Endodermal cell (in vitro differentiated cells): ENCODE results near the gene USP31. TPM values are rescaled to one million over a fixed set of nuclear protein-coding genes. Genes with fewer than 3 reads are reported as not detected.

Experiments
- DNase-seq: peaks from one replicate; pipeline ENCODE4 v3.0.0-alpha.2; 2017
- H3K27ac ChIP-seq: 2 replicates; pipeline ENCODE4 v1.5.1; 2013; ENCODE audit warnings: mild to moderate bottlenecking, low read depth, low read length, moderate library complexity
- H3K27me3 ChIP-seq: 2 replicates; pipeline ENCODE4 v1.6.1; 2013; ENCODE audit warnings: mild to moderate bottlenecking, low read length, moderate library complexity; ENCODE audit not compliant: insufficient read depth, control insufficient read depth, poor library complexity, severe bottlenecking
- H3K36me3 ChIP-seq: 2 replicates; pipeline ENCODE4 v1.7.0; 2013; ENCODE audit warnings: mild to moderate bottlenecking, low read length, moderate library complexity; ENCODE audit not compliant: control insufficient read depth, insufficient read depth
- H3K4me1 ChIP-seq: one replicate; pipeline ENCODE4 v1.7.0; 2013; ENCODE audit warnings: low read length; ENCODE audit not compliant: control insufficient read depth, insufficient read depth
- H3K4me3 ChIP-seq: 2 replicates; pipeline ENCODE4 v1.5.1; 2013; ENCODE audit warnings: mild to moderate bottlenecking, low read length, moderate library complexity
- H3K9ac ChIP-seq: 2 replicates; pipeline ENCODE4 v1.6.1; 2013; ENCODE audit warnings: mild to moderate bottlenecking, low read length, moderate library complexity; ENCODE audit not compliant: poor library complexity, severe bottlenecking; ENCODE audit errors: extremely low read depth
- H3K9me3 ChIP-seq: 2 replicates; pipeline ENCODE4 v1.6.1; 2013; ENCODE audit warnings: mild to moderate bottlenecking, low read length, moderate library complexity; ENCODE audit not compliant: control insufficient read depth
- H3K27ac Mint-ChIP-seq: 2 replicates; pipeline ENCODE4 v1.8.0; 2020; ENCODE audit warnings: mixed read lengths
- H3K27me3 Mint-ChIP-seq: 2 replicates; pipeline ENCODE4 v1.8.0; 2021; ENCODE audit warnings: mild to moderate bottlenecking, mixed read lengths; ENCODE audit not compliant: insufficient read depth
- H3K36me3 Mint-ChIP-seq: 2 replicates; pipeline ENCODE4 v1.8.0; 2020; ENCODE audit warnings: low read depth, mixed read lengths
- H3K4me1 Mint-ChIP-seq: 2 replicates; pipeline ENCODE4 v1.8.0; 2020; ENCODE audit warnings: mixed read lengths
- H3K4me3 Mint-ChIP-seq: 2 replicates; pipeline ENCODE4 v1.8.0; 2020; ENCODE audit warnings: mild to moderate bottlenecking, moderate library complexity, mixed read lengths
- H3K9me3 Mint-ChIP-seq: 2 replicates; pipeline ENCODE4 v1.8.0; 2020; ENCODE audit warnings: mild to moderate bottlenecking, mixed read lengths
- WGBS, 2 experiments: methylation state at CpG; one replicate each; pipeline versions ENCODE4 v1.1.5 to v1.1.7; 2013; ENCODE audit warnings: missing lambda C conversion rate in 2 of 2, mixed read lengths in 1 of 2; ENCODE audit not compliant: insufficient coverage in 1 of 2, insufficient read length in 1 of 2; 5-methylcytosine and 5-hydroxymethylcytosine counted together
- total RNA-seq, 2 donors: library from RNA; stranded (reverse); fragmentation: NEBNext Ultra II Directional in 1 of 2; extraction: Animal tissue kit (Norgen Biotek cat#: 25700) in 1 of 2; gene quantifications; 2 replicates in 1 of 2; 3 replicates in 1 of 2; pipeline ENCODE4 v1.2.1, GENCODE V29; 2021
- TF ChIP-seq, protein P1 (sequence below): fragments of 200-600 bp; sonication (generic); conservative IDR thresholded peaks from 2 replicates; pipeline ENCODE4 v1.5.0; 2021; ENCODE audit warnings: antibody characterized with exemption, mild to moderate bottlenecking

USP31 gene
- total RNA-seq, 2 donors from 2014 or later: 19.9 to 22.1 TPM

DNA sequence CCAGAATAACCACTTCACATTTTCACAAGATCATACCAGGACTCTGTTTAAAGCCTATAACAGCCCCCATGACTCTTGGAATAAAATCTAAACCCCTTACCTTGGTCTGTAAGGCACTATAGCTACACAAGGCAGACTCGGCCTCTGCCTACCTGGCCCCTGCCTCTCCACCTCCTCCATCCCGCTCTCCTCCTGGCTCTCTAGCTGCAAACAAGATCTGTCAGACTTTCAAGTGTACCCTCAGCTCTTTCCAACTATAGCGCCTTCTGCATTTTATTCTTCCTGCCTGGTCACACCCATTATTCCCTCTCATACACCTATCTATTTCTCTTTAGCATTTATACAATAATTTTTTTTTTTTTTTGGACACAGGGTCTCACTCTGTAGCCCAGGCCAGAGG, 8.2 kb downstream of the USP31 start:
- Histone ChIP-seq H3K4me3 (no peak overlapping the region), H3K27me3 (no peaks in the 10 kb centered on the region), H3K27ac (no peak overlapping the region), H3K4me1 (peaks cover 17% of the 10 kb centered on the region), H3K9ac (no peak overlapping the region), H3K9me3 (peaks cover 8% of the 10 kb centered on the region), H3K36me3 (no peaks in the 10 kb centered on the region)
- TF ChIP-seq, protein P1, sequence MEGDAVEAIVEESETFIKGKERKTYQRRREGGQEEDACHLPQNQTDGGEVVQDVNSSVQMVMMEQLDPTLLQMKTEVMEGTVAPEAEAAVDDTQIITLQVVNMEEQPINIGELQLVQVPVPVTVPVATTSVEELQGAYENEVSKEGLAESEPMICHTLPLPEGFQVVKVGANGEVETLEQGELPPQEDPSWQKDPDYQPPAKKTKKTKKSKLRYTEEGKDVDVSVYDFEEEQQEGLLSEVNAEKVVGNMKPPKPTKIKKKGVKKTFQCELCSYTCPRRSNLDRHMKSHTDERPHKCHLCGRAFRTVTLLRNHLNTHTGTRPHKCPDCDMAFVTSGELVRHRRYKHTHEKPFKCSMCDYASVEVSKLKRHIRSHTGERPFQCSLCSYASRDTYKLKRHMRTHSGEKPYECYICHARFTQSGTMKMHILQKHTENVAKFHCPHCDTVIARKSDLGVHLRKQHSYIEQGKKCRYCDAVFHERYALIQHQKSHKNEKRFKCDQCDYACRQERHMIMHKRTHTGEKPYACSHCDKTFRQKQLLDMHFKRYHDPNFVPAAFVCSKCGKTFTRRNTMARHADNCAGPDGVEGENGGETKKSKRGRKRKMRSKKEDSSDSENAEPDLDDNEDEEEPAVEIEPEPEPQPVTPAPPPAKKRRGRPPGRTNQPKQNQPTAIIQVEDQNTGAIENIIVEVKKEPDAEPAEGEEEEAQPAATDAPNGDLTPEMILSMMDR: no peak
- no peak for DNase-seq
- no peak overlapping the region for H3K27ac Mint-ChIP-seq
- H3K9me3 Mint-ChIP-seq: no peaks in the 10 kb centered on the region
- H3K27me3 Mint-ChIP-seq: no peaks in the 10 kb centered on the region
- H3K4me1 Mint-ChIP-seq: peaks cover 26% of the 10 kb centered on the region
- peaks cover 8% of the 10 kb centered on the region for H3K36me3 Mint-ChIP-seq
- H3K4me3 Mint-ChIP-seq: no peak overlapping the region
- 94 to 95% methylated on average over 3 of the region's 3 CpGs for WGBS, 2 experiments

DNA sequence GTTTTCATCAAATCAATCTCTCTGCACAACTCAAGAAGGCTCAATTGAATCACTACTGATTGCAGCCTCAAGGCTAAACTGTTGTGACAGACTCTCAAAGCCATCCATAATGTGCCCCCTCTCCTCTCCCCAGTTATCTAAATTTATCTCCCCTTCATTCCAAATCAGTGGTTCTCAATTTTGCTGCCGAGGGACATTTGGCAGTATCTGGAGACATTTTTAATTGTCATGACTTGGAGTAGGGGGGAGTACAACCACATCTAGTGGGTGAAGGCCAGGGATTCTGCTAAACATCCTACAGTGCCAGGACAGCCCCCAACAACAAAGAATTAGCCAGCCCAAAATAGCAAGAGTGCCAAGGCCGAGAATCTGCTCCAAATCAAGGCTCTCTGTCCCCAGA, 9.1 kb downstream of the USP31 start:
- no peak for DNase-seq
- TF ChIP-seq, protein P1: no peak

DNA sequence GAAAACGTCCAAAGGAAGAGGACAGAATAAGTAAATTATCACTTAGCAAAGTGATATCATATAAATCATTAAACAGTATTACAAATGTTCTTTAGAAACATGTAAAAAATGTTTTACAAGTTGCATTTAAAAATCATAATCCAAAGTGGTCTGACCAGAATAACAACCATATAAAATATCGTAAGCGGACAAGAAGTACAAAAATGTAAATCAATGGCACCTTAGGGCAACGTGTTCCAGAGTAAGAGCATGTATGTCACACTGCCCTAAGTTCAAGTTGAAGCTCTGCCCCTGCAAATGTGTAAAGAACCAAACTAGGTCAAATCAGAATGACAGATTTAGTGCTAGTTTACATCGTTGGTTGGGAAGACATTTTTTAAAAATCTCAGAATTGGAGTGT, 11.4 kb downstream of the USP31 start:
- peaks cover 6% of the 10 kb centered on the region for H3K36me3 Mint-ChIP-seq
- H3K4me1 Mint-ChIP-seq: peaks cover 15% of the 10 kb centered on the region
- no peaks in the 10 kb centered on the region for H3K27me3 ChIP-seq
- H3K9me3 Mint-ChIP-seq: peaks cover 4% of the 10 kb centered on the region
- TF ChIP-seq, protein P1: no peak
- no peak for DNase-seq
- H3K27ac Mint-ChIP-seq: no peak overlapping the region
- no peaks in the 10 kb centered on the region for H3K36me3 ChIP-seq
- peaks cover 17% of the 10 kb centered on the region for H3K9me3 ChIP-seq
- H3K4me3 ChIP-seq: no peak overlapping the region
- WGBS, 2 experiments: 96 to 98% methylated on average over 4 of the region's 5 CpGs
- peaks cover 5% of the 10 kb centered on the region for H3K4me1 ChIP-seq
- H3K9ac ChIP-seq: no peak overlapping the region
- no peaks in the 10 kb centered on the region for H3K27me3 Mint-ChIP-seq
- no peak overlapping the region for H3K27ac ChIP-seq
- no peak overlapping the region for H3K4me3 Mint-ChIP-seq

More for the DNA sequence above, 9.1 kb downstream of the USP31 start:
- WGBS, 2 experiments: 91 to 100% methylated on average over 1 to 2 of the region's 2 CpGs
- no peaks in the 10 kb centered on the region for H3K36me3 ChIP-seq
- peaks cover 12% of the 10 kb centered on the region for H3K4me1 ChIP-seq
- no peak overlapping the region for H3K9ac ChIP-seq
- peak overlapping the region; percentile 4 for H3K4me3 ChIP-seq
- H3K27ac ChIP-seq: no peak overlapping the region
- H3K9me3 ChIP-seq: peaks cover 17% of the 10 kb centered on the region
- peaks cover 4% of the 10 kb centered on the region for H3K9me3 Mint-ChIP-seq
- no peaks in the 10 kb centered on the region for H3K27me3 Mint-ChIP-seq
- H3K27ac Mint-ChIP-seq: no peak overlapping the region
- H3K27me3 ChIP-seq: no peaks in the 10 kb centered on the region
- peaks cover 8% of the 10 kb centered on the region for H3K36me3 Mint-ChIP-seq
- H3K4me3 Mint-ChIP-seq: no peak overlapping the region
- peaks cover 18% of the 10 kb centered on the region for H3K4me1 Mint-ChIP-seq
